Measurements from ENCODE around the gene RNF220.

DNA sequence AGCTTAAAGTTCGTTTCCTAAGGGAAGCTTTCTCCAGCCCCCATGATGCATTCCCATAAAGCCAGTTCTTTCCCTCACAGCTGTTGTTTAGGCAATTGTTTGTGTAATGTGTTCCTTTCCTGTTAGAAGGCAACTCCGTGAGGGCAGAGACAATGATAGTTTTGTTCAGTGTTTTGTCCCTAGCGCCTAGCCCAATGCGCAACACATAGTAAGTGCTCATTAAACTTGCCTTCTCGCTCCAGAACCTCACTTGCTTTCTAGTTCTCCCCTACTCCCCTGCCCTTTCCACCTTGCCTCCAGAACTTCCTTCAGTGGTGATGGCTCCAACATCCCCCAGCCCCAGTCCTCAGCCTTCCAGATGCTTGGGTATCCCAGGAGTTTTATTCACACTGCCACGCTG lies 153.8 kb downstream of the RNF220 start:
- TF ChIP-seq, protein P1, sequence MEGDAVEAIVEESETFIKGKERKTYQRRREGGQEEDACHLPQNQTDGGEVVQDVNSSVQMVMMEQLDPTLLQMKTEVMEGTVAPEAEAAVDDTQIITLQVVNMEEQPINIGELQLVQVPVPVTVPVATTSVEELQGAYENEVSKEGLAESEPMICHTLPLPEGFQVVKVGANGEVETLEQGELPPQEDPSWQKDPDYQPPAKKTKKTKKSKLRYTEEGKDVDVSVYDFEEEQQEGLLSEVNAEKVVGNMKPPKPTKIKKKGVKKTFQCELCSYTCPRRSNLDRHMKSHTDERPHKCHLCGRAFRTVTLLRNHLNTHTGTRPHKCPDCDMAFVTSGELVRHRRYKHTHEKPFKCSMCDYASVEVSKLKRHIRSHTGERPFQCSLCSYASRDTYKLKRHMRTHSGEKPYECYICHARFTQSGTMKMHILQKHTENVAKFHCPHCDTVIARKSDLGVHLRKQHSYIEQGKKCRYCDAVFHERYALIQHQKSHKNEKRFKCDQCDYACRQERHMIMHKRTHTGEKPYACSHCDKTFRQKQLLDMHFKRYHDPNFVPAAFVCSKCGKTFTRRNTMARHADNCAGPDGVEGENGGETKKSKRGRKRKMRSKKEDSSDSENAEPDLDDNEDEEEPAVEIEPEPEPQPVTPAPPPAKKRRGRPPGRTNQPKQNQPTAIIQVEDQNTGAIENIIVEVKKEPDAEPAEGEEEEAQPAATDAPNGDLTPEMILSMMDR (IDR thresholded peaks at IDR 0.05), result no peak
- TF ChIP-seq FOXP4 (CRISPR knock-in tag; IDR thresholded peaks at IDR 0.05) (no peak), ESRRA (CRISPR knock-in tag; IDR thresholded peaks at IDR 0.05; ENCODE audit: borderline replicate concordance) (no peak), ZNF121 (CRISPR knock-in tag; IDR thresholded peaks at IDR 0.05) (no peak), ZNF512 (CRISPR knock-in tag; IDR thresholded peaks at IDR 0.05; ENCODE audit: borderline replicate concordance) (no peak), FOXK1 (CRISPR knock-in tag; IDR thresholded peaks at IDR 0.05) (no peak), ATF2 (CRISPR knock-in tag; IDR thresholded peaks at IDR 0.05; ENCODE audit: borderline replicate concordance, low read depth) (no peak), NFYB (CRISPR knock-in tag; conservative IDR thresholded peaks at IDR 0.05; ENCODE audit: low read depth) (no peak)
- TF ChIP-seq, protein P2, sequence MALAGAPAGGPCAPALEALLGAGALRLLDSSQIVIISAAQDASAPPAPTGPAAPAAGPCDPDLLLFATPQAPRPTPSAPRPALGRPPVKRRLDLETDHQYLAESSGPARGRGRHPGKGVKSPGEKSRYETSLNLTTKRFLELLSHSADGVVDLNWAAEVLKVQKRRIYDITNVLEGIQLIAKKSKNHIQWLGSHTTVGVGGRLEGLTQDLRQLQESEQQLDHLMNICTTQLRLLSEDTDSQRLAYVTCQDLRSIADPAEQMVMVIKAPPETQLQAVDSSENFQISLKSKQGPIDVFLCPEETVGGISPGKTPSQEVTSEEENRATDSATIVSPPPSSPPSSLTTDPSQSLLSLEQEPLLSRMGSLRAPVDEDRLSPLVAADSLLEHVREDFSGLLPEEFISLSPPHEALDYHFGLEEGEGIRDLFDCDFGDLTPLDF (CRISPR knock-in tag; IDR thresholded peaks at IDR 0.05), result no peak
- TF ChIP-seq, protein P3, sequence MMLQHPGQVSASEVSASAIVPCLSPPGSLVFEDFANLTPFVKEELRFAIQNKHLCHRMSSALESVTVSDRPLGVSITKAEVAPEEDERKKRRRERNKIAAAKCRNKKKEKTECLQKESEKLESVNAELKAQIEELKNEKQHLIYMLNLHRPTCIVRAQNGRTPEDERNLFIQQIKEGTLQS (CRISPR knock-in tag; conservative IDR thresholded peaks at IDR 0.05), result no peak

Data from WTC11 (cell line).